GM10847 (cell line): ENCODE measurements around the gene MRPS30.

ENCODE experiments used
- POLR2A ChIP-seq: IDR thresholded peaks from 2 replicates; pipeline ENCODE4 v1.6.1; 2011; ENCODE audit not compliant: insufficient read length; ENCODE audit errors: extremely low read depth

MRPS30 gene

DNA sequence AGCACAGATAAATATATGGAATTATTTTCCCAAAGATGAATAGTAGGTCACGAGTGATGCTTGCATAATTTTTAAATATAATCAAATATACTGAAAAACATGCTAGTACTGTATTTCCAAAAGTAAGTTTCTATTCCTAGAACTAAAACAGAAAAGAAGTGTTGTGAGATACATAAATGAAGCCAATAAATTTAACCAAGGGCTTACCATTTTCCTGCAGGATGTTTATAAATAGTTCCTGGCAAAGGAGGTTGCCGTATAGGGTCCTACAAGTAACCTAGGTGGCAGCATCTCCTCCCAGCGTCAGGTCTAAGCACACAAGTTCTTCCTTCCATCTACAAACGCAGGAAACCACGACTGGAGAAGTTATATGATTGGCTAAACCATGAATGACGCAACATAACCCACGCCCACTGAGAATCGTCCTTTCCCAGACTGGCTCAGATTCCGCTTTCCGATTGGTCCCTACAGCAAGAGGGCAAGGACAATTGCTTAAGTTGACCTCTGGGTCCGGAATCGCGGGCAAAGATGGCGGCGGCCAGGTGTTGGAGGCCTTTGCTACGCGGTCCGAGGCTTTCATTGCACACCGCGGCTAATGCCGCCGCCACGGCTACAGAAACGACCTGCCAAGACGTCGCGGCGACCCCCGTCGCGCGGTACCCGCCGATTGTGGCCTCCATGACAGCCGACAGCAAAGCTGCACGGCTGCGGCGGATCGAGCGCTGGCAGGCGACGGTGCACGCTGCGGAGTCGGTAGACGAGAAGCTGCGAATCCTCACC lies at the start of gene MRPS30:
Gene MRPS30 (plus strand): TSS at position 513 of the 780 bp plus-strand sequence. CDS start 16 bp downstream, at position 529.
- TF ChIP-seq POLR2A: peak; percentile 61

DNA sequence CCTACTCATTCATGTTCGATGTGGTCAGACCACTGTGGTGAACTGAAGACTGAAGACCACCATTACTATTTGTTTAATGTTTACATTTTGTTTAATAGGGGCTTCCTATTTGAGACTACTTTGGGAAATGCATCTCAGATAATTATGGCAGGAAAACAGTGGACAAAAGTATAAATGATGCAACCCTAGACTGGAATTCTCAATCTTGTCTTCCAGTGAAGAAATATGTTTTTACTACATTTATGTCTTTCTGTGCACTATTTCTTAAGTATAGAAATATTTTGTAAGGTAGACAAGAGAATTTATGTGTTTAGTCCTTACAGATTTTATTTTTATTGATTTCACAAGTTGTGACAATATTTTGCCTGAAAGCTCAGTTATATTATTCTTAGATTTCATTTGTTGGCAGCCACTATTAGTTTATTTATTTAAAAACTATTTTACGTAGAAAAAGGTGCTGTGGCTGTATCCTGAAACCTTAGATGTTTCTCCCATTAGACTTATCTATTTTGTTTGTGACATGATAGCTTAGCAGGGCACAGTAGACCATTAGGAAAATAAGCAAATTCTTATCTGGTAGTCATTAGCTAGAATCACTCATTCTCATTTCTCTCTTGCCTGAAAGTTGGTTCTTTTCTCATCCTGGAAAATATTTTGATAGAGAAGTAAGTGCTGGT lies 39.4 kb upstream of the MRPS30 start:
- TF ChIP-seq POLR2A: no peak

GRCh38 chr5:44769877-44770209 lies 38.9 kb upstream of the MRPS30 start:
- TF ChIP-seq POLR2A: no peak

- TF ChIP-seq POLR2A: no peak
Measured at GRCh38 chr5:44770780-44771717, 37.7 kb upstream of the MRPS30 start.

DNA sequence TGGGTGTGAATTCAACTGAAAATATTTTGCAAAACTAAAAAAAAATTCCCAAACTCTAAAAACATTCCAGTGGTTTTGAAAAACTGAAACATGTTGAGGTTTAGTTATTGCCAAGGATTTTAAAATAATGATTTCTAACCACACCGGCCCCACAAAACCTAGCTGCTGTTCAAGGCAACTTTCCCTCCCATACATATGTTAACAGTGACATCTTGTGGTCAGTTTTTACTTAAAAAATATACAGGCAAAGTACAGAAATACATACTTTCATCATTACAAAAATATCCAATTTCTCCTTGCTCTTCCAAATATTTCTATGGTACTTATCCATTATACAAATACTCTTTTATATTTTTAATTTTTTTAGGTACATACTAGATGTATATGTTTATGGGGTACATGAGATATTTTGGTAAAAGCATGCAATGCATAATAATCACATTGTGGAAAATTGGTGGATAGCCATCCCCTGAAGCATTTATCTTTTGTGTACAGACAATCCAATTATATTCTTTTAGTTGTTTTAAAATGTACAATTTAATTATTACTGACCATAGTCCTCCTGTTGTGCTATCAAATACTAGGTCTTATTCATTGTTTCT lies 34.4 kb upstream of the MRPS30 start:
- no peak for TF ChIP-seq POLR2A

DNA sequence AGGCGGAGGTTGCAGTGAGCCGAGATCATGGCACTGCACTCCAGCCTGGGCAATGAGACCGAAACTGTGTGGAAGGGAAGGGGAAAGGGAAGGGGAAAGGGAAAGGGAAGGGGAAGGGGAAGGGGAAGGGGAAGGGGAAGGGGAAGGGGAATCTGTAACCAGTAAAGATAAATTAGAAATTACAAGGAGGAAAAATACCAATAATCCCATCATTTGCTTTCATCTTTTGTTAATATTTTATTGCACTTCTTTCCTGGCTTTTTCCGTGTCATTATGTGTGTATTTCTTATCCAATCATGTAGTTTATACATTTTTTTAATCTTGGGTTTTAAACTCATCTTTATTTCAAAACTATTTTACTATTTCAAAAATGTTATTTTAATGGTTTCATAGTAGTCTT lies 29.6 kb upstream of the MRPS30 start:
- TF ChIP-seq POLR2A: no peak

DNA sequence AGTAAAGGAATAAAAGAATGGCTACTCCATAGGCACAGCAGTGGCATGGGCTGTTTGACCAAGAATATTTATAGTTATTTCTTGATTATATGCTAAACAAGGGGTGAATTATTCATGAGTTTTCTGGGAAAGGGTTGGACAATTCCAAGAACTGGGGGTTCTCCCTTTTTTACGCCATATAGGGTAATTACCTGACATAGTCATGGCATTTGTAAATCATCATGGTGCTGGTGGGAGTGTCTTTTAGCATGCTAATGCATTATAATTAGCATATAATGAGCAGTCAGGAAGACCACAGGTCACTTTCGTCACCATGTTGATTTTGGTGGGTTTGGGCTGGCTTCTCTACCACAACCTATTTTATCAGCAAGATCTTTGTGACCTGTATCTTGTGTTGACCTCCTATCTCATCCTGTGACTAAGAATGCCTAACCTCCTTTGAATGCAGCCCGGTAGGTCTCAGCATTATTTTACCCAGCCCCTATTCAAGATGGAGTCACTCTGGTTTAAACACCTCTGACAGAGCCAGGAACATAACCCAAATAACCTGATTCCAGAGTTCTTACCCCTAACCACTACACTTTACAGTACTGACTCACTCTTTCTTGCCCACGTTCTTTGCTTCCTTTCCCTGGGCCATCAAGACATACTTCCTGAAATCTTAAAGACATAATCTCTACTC lies 25.0 kb upstream of the MRPS30 start:
- no peak for TF ChIP-seq POLR2A

- TF ChIP-seq POLR2A: no peak
Measured at GRCh38 chr5:44787731-44788130, 21.0 kb upstream of the MRPS30 start.

- TF ChIP-seq POLR2A: no peak
Measured at GRCh38 chr5:44794371-44794770, 14.4 kb upstream of the MRPS30 start.

DNA sequence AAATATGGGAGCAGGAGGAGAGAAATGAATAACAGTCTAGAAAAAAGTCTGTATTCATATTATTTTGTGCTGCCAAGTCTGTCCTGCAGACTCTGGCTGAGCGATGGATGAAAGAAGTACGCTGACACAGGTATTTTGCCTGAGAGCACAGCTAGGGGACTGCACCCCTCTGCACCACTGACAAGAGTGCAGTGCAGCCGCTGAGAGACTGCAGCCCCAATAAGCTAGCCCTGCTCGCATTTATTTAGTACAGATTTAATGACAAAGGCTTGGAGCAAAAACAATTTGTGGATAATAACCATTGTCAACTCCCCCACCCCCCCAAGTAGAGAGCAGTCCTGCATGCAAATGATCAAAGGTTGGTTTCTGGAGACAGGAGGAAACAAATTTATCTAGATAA lies 13.3 kb upstream of the MRPS30 start:
- no peak for TF ChIP-seq POLR2A

GRCh38 chr5:44797841-44798240 lies 10.9 kb upstream of the MRPS30 start:
- no peak for TF ChIP-seq POLR2A

DNA sequence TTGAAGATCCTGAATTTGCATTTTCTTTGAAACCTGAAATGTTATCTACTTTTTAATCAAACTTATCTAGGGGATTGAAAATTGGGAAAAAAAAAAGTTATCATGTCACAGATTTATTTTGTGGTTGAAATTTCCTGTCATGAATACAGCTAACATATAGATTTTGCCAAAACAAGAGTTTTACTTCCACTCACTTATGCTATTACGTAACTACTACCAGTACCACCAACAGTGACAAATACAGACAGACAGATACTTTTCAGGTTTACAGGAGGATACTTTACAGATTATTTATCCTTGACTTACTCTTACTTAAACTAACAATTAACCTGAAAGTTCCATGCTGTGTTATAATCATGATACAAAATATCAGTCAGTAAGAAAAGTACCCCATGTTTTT lies 6.8 kb upstream of the MRPS30 start:
- TF ChIP-seq POLR2A: no peak

DNA sequence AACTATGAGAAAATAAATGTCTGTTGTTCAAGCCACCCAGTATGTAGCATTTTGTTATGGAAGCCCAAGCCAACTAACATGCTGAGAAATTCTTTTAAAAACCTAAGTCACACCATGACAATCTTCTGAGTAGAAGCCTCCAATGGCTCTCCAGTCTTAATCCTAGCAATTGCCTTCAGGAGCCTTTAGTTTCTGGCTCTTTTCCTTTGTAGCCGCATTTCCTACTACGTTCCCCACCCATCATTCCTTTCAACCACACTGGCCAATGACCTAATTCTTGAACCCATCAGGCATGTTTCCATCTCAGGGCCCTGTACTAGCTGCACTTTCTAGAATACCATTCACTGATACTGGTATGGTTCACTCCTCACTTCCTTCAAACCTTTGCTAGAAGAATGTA lies 2.1 kb upstream of the MRPS30 start:
- no peak for TF ChIP-seq POLR2A

DNA sequence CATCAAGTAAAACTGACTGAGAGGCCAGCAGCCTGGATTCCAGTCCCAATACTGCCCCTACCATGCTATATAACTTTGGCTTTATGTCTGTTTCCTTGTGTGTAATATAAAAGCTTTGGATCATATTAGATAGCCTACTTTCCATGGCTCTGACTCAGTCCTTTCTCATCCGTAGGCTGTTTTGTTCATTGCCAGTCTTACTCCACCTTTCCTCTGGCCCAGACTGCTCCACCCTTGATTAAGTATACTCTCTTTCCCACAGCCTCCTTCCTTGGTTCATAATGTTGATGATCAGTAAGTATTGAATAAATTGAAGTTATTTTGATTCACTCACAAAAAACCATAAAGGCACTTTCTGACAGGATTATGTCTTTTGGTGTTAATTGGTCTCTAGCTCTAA lies 1.5 kb upstream of the MRPS30 start:
- no peak for TF ChIP-seq POLR2A
